HepG2 (cell line): ENCODE results near the gene MCF2L. TPM values are rescaled to one million over a fixed set of nuclear protein-coding genes. Genes with fewer than 3 reads are reported as not detected.

Experiments
- ATAC-seq: fragments of 200-7000 bp; cut with Tn5 transposase; 3 replicates; pipeline ENCODE4 v1.9.1; 2020; ENCODE audit warnings: mild to moderate bottlenecking, moderate library complexity
- BruUV-seq: library from RNA; stranded (reverse); fragments of 400-500 nt; replicated peaks from 2 replicates; lab custom pipeline; 2021; lab: Mats Ljungman, UMichigan
- CTCF ChIA-PET: fragments of 300-600 bp; formaldehyde crosslinking; extraction: SDS; loops from one replicate; lab custom pipeline; 2021; ENCODE audit warnings: low total read pairs, inconsistent platforms, low intra/inter-chr PET ratio; lab: Yijun Ruan, JAX
- POLR2A ChIA-PET: fragments of 350-600 bp; sonication (Branson Sonifier 250); formaldehyde crosslinking; loops from one replicate; lab custom pipeline; 2020; ENCODE audit warnings: antibody characterized with exemption, inconsistent platforms; lab: Yijun Ruan, JAX
- DNase-seq: peaks from one replicate; pipeline ENCODE4 v3.0.0-alpha.2; 2015; ENCODE audit warnings: low spot score
- FAIRE-seq: peaks from 3 replicates; lab custom pipeline; 2011; peaks lifted over from hg19 to GRCh38; lab: Jason Lieb, UNC
- H2AFZ ChIP-seq: one replicate; pipeline ENCODE4 v1.6.1; 2011; ENCODE audit warnings: low read length, inconsistent platforms
- H3K27ac ChIP-seq: fragments of 300-600 bp; 3 replicates; pipeline ENCODE4 v1.8.0; 2011; ENCODE audit warnings: mixed run types, mild to moderate bottlenecking, mixed read lengths, low read length, inconsistent platforms; ENCODE audit not compliant: insufficient read depth; ENCODE audit errors: extremely low read length
- H3K27me3 ChIP-seq, 2 experiments: fragments of 200-600 bp in 1 of 2; 2 replicates in 1 of 2; 3 replicates in 1 of 2; pipeline versions ENCODE4 v1.6.0 to v1.8.0; 2011; ENCODE audit warnings: low read length in 2 of 2, mild to moderate bottlenecking in 2 of 2, moderate library complexity in 2 of 2, inconsistent platforms in 1 of 2; ENCODE audit not compliant: insufficient read depth in 2 of 2, control insufficient read depth in 1 of 2
- H3K36me3 ChIP-seq, 2 experiments: fragments of 200-600 bp in 1 of 2; replicated peaks in 1 of 2; 2 replicates in 1 of 2; 3 replicates in 1 of 2; pipeline versions ENCODE4 v1.5.1 to v1.8.0; 2011; ENCODE audit warnings: low read length in 2 of 2, inconsistent platforms in 1 of 2; ENCODE audit not compliant: insufficient read depth in 2 of 2, control insufficient read depth in 1 of 2
- H3K4me1 ChIP-seq: 2 replicates; pipeline ENCODE4 v1.5.1; 2012; ENCODE audit warnings: low read length, inconsistent platforms; ENCODE audit not compliant: insufficient read depth
- H3K4me2 ChIP-seq: 2 replicates; pipeline ENCODE4 v1.6.0; 2011; ENCODE audit warnings: low read depth, low read length, inconsistent platforms
- H3K4me3 ChIP-seq, 3 experiments: fragments of 200-600 bp in 1 of 3; sonication (generic), shearing (Covaris generic) in 1 of 3; replicated peaks in 1 of 3; 2 replicates each; pipeline ENCODE4 v1.5.1; 2011 to 2016; ENCODE audit warnings: low read length in 3 of 3, inconsistent platforms in 2 of 3, low read depth in 2 of 3, mild to moderate bottlenecking in 2 of 3, control low read depth in 1 of 3, mixed read lengths in 1 of 3; ENCODE audit not compliant: insufficient read depth in 1 of 3
- H3K79me2 ChIP-seq: one replicate; pipeline ENCODE4 v1.6.1; 2011; ENCODE audit warnings: low read length, inconsistent platforms; ENCODE audit not compliant: insufficient read depth
- H3K9ac ChIP-seq: 2 replicates; pipeline ENCODE4 v1.6.0; 2011; ENCODE audit warnings: mild to moderate bottlenecking, low read depth, low read length, inconsistent platforms; ENCODE audit not compliant: insufficient read depth
- H3K9me3 ChIP-seq: 2 replicates; pipeline ENCODE4 v1.5.1; 2012; ENCODE audit warnings: mild to moderate bottlenecking, low read length
- H4K20me1 ChIP-seq: 2 replicates; pipeline ENCODE4 v1.6.0; 2011; ENCODE audit warnings: inconsistent platforms, mild to moderate bottlenecking, low read length, moderate library complexity; ENCODE audit not compliant: insufficient read depth
- AGO2 ChIP-seq: fragments of 200-400 bp; formaldehyde crosslinking; optimal IDR thresholded peaks from 2 replicates; pipeline ENCODE3; 2017; ENCODE audit warnings: mild to moderate bottlenecking, low read depth, low read length, moderate library complexity
- ARID2 ChIP-seq: sonication (generic); formaldehyde crosslinking; IDR thresholded peaks from 2 replicates; pipeline ENCODE4 v1.8.1; 2022; ENCODE audit warnings: mild to moderate bottlenecking, missing genetic modification reagents, borderline replicate concordance
- FOXP1 ChIP-seq, 2 experiments: fragments of 450-650 bp in 1 of 2; IDR thresholded peaks; 2 replicates each; pipeline ENCODE4 v1.6.1; 2017 to 2018; ENCODE audit warnings: antibody characterized with exemption in 1 of 2
- RBFOX2 ChIP-seq: fragments of 200-400 bp; formaldehyde crosslinking; IDR thresholded peaks from 2 replicates; pipeline ENCODE4 v1.6.1; 2017; ENCODE audit warnings: low read depth, mild to moderate bottlenecking, low read length
- RBM22 ChIP-seq: fragments of 200-400 bp; formaldehyde crosslinking; optimal IDR thresholded peaks from 2 replicates; pipeline ENCODE3; 2017; ENCODE audit warnings: mild to moderate bottlenecking, low read length, moderate library complexity
- ZNF232 ChIP-seq: sonication (generic); formaldehyde crosslinking; IDR thresholded peaks from 2 replicates; pipeline ENCODE4 v1.4.0; 2020; ENCODE audit warnings: missing genetic modification reagents, borderline replicate concordance
- WGBS: methylation state at CpG from one replicate; pipeline ENCODE4 v1.1.6; 2017; ENCODE audit warnings: low lambda C conversion rate; 5-methylcytosine and 5-hydroxymethylcytosine counted together
- in situ Hi-C: cut with HindIII; loops from 2 replicates; pipeline ENCODE4 v1.10.0; 2017; ENCODE audit warnings: low pct_unique_long_range_greater_than_20kb; ENCODE audit not compliant: extremely low pct_ligation_motif_present
- intact Hi-C: fragments of 100-400 bp; cut with micrococcal nuclease; formaldehyde crosslinking; loops from one replicate; pipeline ENCODE4 v1.10.0; 2022; ENCODE audit not compliant: unreplicated experiment
- polyA plus RNA-seq, 8 experiments: library from polyadenylated mRNA; depleted of rRNA in 3 of 8; stranded (reverse) in 7 of 8; unstranded in 1 of 8; fragments of >200 nt; fragmentation: Illumina TruSeq in 4 of 8; extraction: Trizol in 4 of 8; gene quantifications; 2 replicates each; pipeline versions ENCODE4 v1.2.1 to v1.2.3, GENCODE V29; 2011 to 2016; ENCODE audit warnings: low read depth in 4 of 8, missing spikeins in 1 of 8, mixed read lengths in 1 of 8; ENCODE audit not compliant: insufficient read depth in 1 of 8
- total RNA-seq, 5 experiments: library from RNA; depleted of rRNA; stranded (reverse); fragments of >200 nt; fragmentation: Illumina TruSeq; extraction: Trizol; gene quantifications; 2 replicates each; pipeline ENCODE4 v1.2.3, GENCODE V29; 2016; ENCODE audit warnings: low read depth in 1 of 5
- TF ChIP-seq, protein P1 (sequence below): sonication (generic); formaldehyde crosslinking; IDR thresholded peaks from 2 replicates; pipeline ENCODE4 v1.5.1; 2020; ENCODE audit warnings: mild to moderate bottlenecking, missing genetic modification reagents, moderate library complexity

The MCF2L gene
- total and polyA plus RNA-seq, 2 of the 13 experiments (the other 11 are each of a cell fraction or from before 2014, with no cell fraction given), result 19.4 to 28.4 TPM

DNA sequence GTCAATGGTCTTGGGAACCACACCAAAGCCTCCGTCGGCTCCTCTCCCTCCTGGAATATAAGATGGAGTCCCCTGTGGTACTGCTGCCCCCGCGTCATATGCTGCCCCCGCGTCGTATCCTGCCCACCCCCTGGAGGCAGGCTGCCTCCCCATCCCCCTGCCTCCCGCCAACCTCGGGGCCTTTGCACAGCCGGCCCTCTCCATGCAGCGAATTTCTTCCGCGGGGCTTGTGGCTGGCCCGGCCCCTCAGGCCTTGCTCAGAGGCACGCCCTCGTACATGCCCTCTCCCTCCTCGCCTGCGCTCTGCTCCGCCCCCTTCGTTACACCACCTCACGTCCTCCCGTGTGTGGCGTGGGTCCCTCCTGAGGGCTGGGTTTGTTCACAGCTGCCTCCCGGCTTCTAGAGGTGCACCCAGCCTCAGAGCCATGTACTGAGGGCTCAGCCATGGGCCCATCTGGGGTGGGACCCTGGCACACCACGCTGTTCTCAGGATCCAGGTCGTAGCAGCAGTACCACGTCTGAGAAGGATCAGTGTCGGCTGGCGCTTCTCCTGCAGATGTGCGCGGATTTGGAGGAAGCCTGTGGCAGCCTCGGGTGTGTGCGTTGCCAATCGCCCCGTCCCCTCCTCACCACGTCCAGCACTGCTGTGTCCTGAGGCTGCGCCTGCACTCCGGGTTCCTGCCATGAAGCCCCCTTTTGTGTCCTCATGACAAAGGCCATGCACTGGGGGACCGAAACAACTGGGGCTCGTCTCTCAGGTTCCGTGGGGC lies 47.7 kb downstream of the MCF2L start:
- intact Hi-C loops (no loop called here), in situ Hi-C loops (no loop called here)
- Histone ChIP-seq H3K4me1 (peaks cover 35% of the 10 kb centered on the region), H4K20me1 (no peaks in the 10 kb centered on the region), H3K4me3 (no peak overlapping the region), H3K79me2 (peaks cover 6% of the 10 kb centered on the region), H3K27ac (no peak overlapping the region), H3K27me3 (no peaks in the 10 kb centered on the region), H3K9ac (no peak overlapping the region), H2AFZ (no peak overlapping the region), H3K9me3 (no peaks in the 10 kb centered on the region), H3K36me3 (peaks cover 13 to 34% of the 10 kb centered on the region in 2 experiments), H3K4me2 (no peak overlapping the region)
- no TSS peak for BruUV-seq
- WGBS, result 98% methylated on average over 33 of the region's 41 CpGs
- ChIA-PET CTCF (no interaction called here), POLR2A (no interaction called here)
- no peak for DNase-seq
- no peak for FAIRE-seq
- no peak for ATAC-seq
- peak; percentile 43 for TF ChIP-seq AGO2
- no peak for TF ChIP-seq ARID2 (CRISPR knock-in tag)
- peak; percentile 41 for TF ChIP-seq RBM22
- TF ChIP-seq ZNF232 (CRISPR knock-in tag), result no peak
- 0 out of 2 replicates have a peak, but pooled peaks have one; percentile 26 for TF ChIP-seq RBFOX2

DNA sequence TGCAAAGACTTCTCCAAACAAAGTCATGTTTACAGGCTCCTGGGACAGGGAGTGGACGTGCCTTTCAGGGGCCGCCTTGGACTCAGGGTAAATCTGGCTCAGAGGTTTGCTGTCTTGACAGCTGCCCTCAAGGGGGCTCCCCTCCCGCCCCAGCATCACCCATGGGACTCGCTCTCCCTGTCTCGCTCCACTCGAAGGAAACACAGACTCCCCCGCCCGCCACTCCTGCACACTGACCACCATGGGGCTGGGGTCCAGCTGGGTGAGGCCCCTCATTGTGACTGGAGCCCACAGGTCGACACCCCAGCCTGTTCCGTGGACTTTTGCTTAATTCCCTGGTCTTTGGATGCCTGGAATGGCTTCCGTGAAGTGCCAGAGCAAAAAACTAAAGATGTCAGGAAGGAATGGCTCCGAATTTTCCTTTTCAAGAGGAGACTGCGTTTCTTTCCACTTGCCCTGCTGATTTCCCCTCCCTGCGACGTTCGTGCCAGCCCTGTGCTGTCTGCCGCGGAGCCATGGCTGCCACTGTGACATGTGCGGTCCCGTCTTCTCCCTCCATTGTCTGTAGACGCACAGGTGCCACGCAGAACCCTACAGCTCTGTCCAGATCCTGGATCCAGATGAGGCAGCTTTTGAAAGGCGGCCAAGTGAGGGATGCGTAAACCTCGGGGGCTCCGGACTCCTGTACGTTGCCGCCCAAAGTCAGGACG lies 48.6 kb downstream of the MCF2L start:
- ChIA-PET CTCF (no interaction called here), POLR2A (no interaction called here)
- BruUV-seq, result no TSS peak
- in situ Hi-C loops, result no loop called here
- 94% methylated on average over 24 of the region's 29 CpGs for WGBS
- H3K4me2 ChIP-seq, result no peak overlapping the region
- H3K4me3 ChIP-seq, result no peak overlapping the region
- peaks cover 13 to 34% of the 10 kb centered on the region in 2 experiments for H3K36me3 ChIP-seq
- ATAC-seq (no peak), DNase-seq (no peak), FAIRE-seq (no peak)
- TF ChIP-seq, protein P1, sequence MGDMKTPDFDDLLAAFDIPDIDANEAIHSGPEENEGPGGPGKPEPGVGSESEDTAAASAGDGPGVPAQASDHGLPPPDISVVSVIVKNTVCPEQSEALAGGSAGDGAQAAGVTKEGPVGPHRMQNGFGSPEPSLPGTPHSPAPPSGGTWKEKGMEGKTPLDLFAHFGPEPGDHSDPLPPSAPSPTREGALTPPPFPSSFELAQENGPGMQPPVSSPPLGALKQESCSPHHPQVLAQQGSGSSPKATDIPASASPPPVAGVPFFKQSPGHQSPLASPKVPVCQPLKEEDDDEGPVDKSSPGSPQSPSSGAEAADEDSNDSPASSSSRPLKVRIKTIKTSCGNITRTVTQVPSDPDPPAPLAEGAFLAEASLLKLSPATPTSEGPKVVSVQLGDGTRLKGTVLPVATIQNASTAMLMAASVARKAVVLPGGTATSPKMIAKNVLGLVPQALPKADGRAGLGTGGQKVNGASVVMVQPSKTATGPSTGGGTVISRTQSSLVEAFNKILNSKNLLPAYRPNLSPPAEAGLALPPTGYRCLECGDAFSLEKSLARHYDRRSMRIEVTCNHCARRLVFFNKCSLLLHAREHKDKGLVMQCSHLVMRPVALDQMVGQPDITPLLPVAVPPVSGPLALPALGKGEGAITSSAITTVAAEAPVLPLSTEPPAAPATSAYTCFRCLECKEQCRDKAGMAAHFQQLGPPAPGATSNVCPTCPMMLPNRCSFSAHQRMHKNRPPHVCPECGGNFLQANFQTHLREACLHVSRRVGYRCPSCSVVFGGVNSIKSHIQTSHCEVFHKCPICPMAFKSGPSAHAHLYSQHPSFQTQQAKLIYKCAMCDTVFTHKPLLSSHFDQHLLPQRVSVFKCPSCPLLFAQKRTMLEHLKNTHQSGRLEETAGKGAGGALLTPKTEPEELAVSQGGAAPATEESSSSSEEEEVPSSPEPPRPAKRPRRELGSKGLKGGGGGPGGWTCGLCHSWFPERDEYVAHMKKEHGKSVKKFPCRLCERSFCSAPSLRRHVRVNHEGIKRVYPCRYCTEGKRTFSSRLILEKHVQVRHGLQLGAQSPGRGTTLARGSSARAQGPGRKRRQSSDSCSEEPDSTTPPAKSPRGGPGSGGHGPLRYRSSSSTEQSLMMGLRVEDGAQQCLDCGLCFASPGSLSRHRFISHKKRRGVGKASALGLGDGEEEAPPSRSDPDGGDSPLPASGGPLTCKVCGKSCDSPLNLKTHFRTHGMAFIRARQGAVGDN (CRISPR knock-in tag), result peak; percentile 6; the same call in 1 of the 2 replicates
- TF ChIP-seq FOXP1 (IDR thresholded peaks at IDR 0.05) (no peak), FOXP1 (CRISPR knock-in tag; IDR thresholded peaks at IDR 0.05) (no peak)
- H3K9me3 ChIP-seq, result no peaks in the 10 kb centered on the region
- intact Hi-C loops, result no loop called here
- H3K27me3 ChIP-seq, result no peaks in the 10 kb centered on the region
- H3K9ac ChIP-seq, result no peak overlapping the region
- H4K20me1 ChIP-seq, result no peaks in the 10 kb centered on the region
- peaks cover 3% of the 10 kb centered on the region for H3K79me2 ChIP-seq
- H3K4me1 ChIP-seq, result peaks cover 43% of the 10 kb centered on the region
- no peak overlapping the region for H2AFZ ChIP-seq
- H3K27ac ChIP-seq, result no peak overlapping the region
